Breast epithelium (tissue), 4 donors: ENCODE measurements around the gene FRK. TPM values are rescaled to one million over a fixed set of nuclear protein-coding genes. Genes with fewer than 3 reads are reported as not detected.
"Not testable (repeated sequence)": the region's sequence is repeated elsewhere in the genome, so short reads cannot be mapped to it uniquely, and the experiment has no call there.

Experiments
- DNase-seq, 2 donors: peaks; one replicate each; pipeline ENCODE4 v3.0.0-alpha.2; 2019; ENCODE audit warnings: low spot score in 2 of 2
- H3K27ac ChIP-seq, 2 donors: fragments of 200-600 bp; sonication (generic) in 1 of 2; one replicate each; pipeline ENCODE4 v1.5.1; 2016 to 2019; ENCODE audit warnings: mild to moderate bottlenecking in 1 of 2
- H3K27me3 ChIP-seq, 2 donors: fragments of 200-600 bp; sonication (generic) in 1 of 2; one replicate each; pipeline versions ENCODE4 v1.5.1 to v1.6.0; 2017 to 2019; ENCODE audit warnings: control low read depth in 1 of 2, mild to moderate bottlenecking in 1 of 2
- H3K36me3 ChIP-seq: fragments of 200-600 bp; one replicate; pipeline ENCODE4 v1.5.1; 2019
- H3K4me1 ChIP-seq, 2 donors: fragments of 200-600 bp; sonication (generic); one replicate each; pipeline ENCODE4 v1.5.1; 2016 to 2019; ENCODE audit warnings: control low read depth in 1 of 2
- H3K4me3 ChIP-seq, 3 donors: fragments of 200-600 bp; sonication (generic); 1 replicate in 2 of 3; 2 replicates in 1 of 3; pipeline ENCODE4 v1.5.1; 2016 to 2019; ENCODE audit warnings: mild to moderate bottlenecking in 3 of 3, moderate library complexity in 2 of 3
- H3K9me3 ChIP-seq, 2 donors: fragments of 200-600 bp; sonication (generic) in 1 of 2; one replicate each; pipeline ENCODE4 v1.5.1; 2016 to 2019; ENCODE audit warnings: control low read depth in 1 of 2
- POLR2A ChIP-seq: fragments of 450-650 bp; IDR thresholded peaks from one replicate; pipeline ENCODE4 v1.6.1; 2016; ENCODE audit warnings: antibody characterized with exemption, mild to moderate bottlenecking, moderate library complexity
- POLR2AphosphoS5 ChIP-seq, 3 donors: sonication (generic); formaldehyde crosslinking; IDR thresholded peaks; one replicate each; pipeline ENCODE4 v1.6.1; 2017; ENCODE audit warnings: antibody characterized with exemption in 3 of 3
- intact Hi-C: fragments of 100-400 bp; cut with DNase I; formaldehyde crosslinking; loops from one replicate; pipeline ENCODE4 v1.15.1; 2023; ENCODE audit warnings: low total_unique reads
- total RNA-seq, 3 donors: library from RNA; depleted of rRNA; stranded (reverse); fragments of >200 nt; gene quantifications; one replicate each; pipeline ENCODE4 v1.1.0, GENCODE V29; 2016
- TF ChIP-seq, protein P1 (sequence below), 3 donors: fragments of 450-650 bp; IDR thresholded peaks; one replicate each; pipeline ENCODE4 v1.5.1; 2016 to 2017; ENCODE audit warnings: antibody characterized with exemption in 3 of 3, mild to moderate bottlenecking in 3 of 3, moderate library complexity in 3 of 3

FRK gene
- total RNA-seq, 3 donors from 2014 or later = 0.64 to 10.5 (median 5.9) TPM

DNA sequence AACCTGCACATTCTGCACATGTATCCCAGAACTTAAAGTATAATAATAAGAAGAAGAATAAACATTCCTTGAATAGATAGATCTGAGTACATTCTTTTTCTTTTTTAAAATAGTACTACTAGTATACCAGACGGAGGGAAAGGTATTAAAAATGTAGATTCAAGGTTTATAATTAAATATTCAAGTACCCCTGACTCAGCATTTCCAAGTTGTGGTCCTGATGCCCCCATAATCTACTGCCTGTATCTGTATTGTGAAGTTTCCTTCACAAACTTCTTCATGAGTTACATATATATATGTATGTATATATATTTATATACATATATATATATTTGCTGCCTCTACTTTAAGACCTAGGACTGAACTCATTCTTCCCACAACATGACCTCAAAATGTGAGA is 14.0 kb downstream of the FRK start:
- H3K9me3 ChIP-seq = peaks cover 0 to 7% of the 10 kb centered on the region in 2 donors
- no peak overlapping the region for H3K27ac ChIP-seq
- H3K27me3 ChIP-seq = no peaks in the 10 kb centered on the region
- DNase-seq = no peak
- no peaks in the 10 kb centered on the region for H3K4me1 ChIP-seq
- intact Hi-C loops = no loop called here
- TF ChIP-seq POLR2AphosphoS5 (IDR thresholded peaks at IDR 0.05) (no peak), POLR2A (no peak)
- TF ChIP-seq, protein P1, sequence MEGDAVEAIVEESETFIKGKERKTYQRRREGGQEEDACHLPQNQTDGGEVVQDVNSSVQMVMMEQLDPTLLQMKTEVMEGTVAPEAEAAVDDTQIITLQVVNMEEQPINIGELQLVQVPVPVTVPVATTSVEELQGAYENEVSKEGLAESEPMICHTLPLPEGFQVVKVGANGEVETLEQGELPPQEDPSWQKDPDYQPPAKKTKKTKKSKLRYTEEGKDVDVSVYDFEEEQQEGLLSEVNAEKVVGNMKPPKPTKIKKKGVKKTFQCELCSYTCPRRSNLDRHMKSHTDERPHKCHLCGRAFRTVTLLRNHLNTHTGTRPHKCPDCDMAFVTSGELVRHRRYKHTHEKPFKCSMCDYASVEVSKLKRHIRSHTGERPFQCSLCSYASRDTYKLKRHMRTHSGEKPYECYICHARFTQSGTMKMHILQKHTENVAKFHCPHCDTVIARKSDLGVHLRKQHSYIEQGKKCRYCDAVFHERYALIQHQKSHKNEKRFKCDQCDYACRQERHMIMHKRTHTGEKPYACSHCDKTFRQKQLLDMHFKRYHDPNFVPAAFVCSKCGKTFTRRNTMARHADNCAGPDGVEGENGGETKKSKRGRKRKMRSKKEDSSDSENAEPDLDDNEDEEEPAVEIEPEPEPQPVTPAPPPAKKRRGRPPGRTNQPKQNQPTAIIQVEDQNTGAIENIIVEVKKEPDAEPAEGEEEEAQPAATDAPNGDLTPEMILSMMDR (IDR thresholded peaks at IDR 0.05) = no peak
- no peaks in the 10 kb centered on the region for H3K36me3 ChIP-seq
- no peak overlapping the region for H3K4me3 ChIP-seq

DNA sequence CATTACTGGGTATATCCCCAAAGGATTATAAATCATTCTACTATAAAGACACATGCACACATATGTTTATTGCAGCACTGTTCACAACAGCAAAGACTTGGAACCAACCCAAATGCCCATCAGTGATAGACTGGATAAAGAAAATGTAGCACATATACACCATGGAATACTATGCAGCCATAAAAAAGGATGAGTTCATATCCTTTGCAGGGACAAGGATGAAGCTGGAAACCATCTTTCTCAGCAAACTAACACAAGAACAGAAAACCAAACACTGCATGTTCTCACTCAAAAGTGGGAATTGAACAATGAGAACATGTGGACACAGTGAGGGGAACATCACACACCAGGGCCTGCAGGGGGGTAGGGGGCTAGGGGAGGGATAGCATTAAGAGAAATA is 14.4 kb downstream of the FRK start:
- intact Hi-C loops, H3K36me3 ChIP-seq, H3K4me1 ChIP-seq, H3K9me3 ChIP-seq, H3K27ac ChIP-seq, H3K4me3 ChIP-seq, DNase-seq, H3K27me3 ChIP-seq: not testable (repeated sequence)

DNA sequence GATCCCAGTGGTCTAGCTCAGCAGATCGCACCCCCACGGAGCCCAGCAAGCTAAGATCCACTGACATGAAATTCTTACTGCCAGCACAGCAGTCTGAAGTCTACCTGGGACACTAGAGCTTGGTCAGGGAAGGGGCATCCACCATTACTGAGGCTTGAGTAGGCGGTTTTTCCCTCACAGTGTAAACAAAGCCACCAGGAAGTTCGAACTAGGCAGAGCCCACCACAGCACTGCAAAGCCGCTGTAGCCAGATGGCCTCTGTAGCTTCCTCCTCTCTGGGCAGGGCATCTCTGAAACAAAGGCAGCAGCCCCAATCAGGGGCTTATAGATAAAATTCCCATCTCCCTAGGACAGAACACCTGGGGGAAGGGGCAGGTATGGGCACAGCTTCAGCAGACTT is 18.8 kb downstream of the FRK start:
- Histone ChIP-seq H3K9me3 (peaks cover 0 to 7% of the 10 kb centered on the region in 2 donors), H3K36me3 (no peaks in the 10 kb centered on the region), H3K27ac (no peak overlapping the region), H3K4me1 (no peaks in the 10 kb centered on the region), H3K27me3 (no peaks in the 10 kb centered on the region), H3K4me3 (no peak overlapping the region)
- TF ChIP-seq POLR2AphosphoS5 (IDR thresholded peaks at IDR 0.05) (no peak), POLR2A (no peak)
- TF ChIP-seq, protein P1 (IDR thresholded peaks at IDR 0.05) = no peak
- DNase-seq = no peak
- intact Hi-C loops = no loop called here

DNA sequence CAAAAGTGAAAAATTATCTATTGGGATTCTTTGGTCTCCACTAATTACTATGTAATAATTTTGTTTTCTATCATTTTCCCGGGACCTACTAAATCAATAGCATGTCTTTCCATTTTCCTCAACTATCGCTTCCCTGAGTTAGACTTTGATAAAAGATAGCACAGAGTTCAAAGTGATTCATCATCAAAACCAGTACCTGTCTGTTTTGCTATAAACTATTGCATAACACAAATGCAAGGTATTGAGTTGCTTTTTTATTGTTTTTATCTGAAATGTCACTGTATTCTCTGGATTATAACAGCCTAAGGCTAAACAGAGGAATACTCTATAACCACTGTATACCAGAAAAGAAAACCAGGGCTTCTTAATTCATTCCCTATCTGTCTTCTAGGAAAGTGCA is 19.7 kb downstream of the FRK start:
- no peak for DNase-seq
- H3K27ac ChIP-seq = no peak overlapping the region
- intact Hi-C loops = no loop called here
- H3K36me3 ChIP-seq = no peaks in the 10 kb centered on the region
- H3K4me1 ChIP-seq = no peaks in the 10 kb centered on the region
- H3K9me3 ChIP-seq = peaks cover 0 to 7% of the 10 kb centered on the region in 2 donors
- TF ChIP-seq POLR2A (no peak), POLR2AphosphoS5 (IDR thresholded peaks at IDR 0.05) (no peak)
- TF ChIP-seq, protein P1 (IDR thresholded peaks at IDR 0.05) = no peak
- H3K4me3 ChIP-seq = no peak overlapping the region
- no peaks in the 10 kb centered on the region for H3K27me3 ChIP-seq

DNA sequence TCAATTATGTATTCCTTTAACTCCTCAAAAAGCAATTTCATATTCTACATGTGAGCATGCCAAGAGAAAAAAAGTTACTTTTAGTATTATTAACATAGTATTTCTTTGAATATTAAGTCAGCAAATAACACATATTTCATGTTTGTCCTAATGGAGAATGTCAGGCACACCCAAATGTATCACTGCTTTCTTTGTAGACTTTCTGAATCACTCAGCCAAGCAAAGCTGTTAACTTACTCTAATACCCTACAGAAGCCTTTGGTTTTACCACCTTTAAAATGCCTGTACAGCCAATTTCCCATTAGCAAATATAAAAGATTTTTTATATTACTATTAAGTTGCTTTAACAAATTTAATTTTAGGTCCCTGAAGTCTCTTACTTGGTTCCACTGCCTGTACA is 23.8 kb downstream of the FRK start:
- H3K9me3 ChIP-seq = peaks cover 0 to 2% of the 10 kb centered on the region in 2 donors
- no peaks in the 10 kb centered on the region for H3K27me3 ChIP-seq
- intact Hi-C loops = no loop called here
- no peak overlapping the region for H3K4me3 ChIP-seq
- H3K36me3 ChIP-seq = no peaks in the 10 kb centered on the region
- H3K4me1 ChIP-seq = no peaks in the 10 kb centered on the region
- H3K27ac ChIP-seq = no peak overlapping the region
- TF ChIP-seq, protein P1 (IDR thresholded peaks at IDR 0.05) = no peak
- TF ChIP-seq POLR2A = no peak
- TF ChIP-seq POLR2AphosphoS5 (IDR thresholded peaks at IDR 0.05) = no peak
- DNase-seq = no peak
